22Rv1 (cell line): ENCODE measurements around the gene SSH2.

Source experiments
- ZFX ChIP-seq: fragments of 450-650 bp; IDR thresholded peaks from 2 replicates; pipeline ENCODE4 v1.6.1; 2017; ENCODE audit warnings: antibody characterized with exemption, borderline replicate concordance
- TF ChIP-seq, protein P1 (sequence below): fragments of 450-650 bp; IDR thresholded peaks from 2 replicates; pipeline ENCODE4 v1.5.1; 2017; ENCODE audit warnings: mild to moderate bottlenecking

DNA sequence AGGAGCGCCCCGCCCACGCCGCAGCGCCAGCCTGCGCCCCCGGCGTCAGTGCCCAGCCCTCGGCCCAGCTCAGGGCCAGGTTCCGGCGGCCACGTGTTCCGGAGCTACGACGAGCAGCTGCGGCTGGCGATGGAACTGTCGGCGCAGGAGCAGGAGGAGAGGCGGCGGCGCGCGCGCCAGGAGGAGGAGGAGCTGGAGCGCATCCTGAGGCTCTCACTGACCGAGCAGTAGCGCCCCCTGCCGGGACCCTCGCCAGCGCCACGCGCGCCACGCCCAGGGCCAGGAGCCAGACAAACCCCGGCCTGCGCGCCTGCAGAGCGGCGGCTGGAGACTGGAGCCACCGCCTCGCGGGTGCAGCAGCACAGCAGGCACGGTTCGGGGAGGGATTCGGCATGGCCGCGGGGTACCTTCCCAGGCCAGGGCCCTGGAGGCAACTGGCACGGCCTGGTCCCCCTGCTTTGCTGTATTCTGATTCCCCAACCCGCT is 316.6 kb downstream of the SSH2 start:
- TF ChIP-seq, protein P1, sequence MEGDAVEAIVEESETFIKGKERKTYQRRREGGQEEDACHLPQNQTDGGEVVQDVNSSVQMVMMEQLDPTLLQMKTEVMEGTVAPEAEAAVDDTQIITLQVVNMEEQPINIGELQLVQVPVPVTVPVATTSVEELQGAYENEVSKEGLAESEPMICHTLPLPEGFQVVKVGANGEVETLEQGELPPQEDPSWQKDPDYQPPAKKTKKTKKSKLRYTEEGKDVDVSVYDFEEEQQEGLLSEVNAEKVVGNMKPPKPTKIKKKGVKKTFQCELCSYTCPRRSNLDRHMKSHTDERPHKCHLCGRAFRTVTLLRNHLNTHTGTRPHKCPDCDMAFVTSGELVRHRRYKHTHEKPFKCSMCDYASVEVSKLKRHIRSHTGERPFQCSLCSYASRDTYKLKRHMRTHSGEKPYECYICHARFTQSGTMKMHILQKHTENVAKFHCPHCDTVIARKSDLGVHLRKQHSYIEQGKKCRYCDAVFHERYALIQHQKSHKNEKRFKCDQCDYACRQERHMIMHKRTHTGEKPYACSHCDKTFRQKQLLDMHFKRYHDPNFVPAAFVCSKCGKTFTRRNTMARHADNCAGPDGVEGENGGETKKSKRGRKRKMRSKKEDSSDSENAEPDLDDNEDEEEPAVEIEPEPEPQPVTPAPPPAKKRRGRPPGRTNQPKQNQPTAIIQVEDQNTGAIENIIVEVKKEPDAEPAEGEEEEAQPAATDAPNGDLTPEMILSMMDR = peak; percentile 80
- no peak for TF ChIP-seq ZFX
